K562 (cell line): ENCODE results near the gene LSM4. TPM values are rescaled to one million over a fixed set of nuclear protein-coding genes. Genes with fewer than 3 reads are reported as not detected.

Experiments
- ATF1 ChIP-seq, 2 experiments: fragments of 450-650 bp in 1 of 2; IDR thresholded peaks; 2 replicates each; pipeline ENCODE4 v1.6.1; 2016; ENCODE audit warnings: missing compliant biosample characterization in 1 of 2, missing genetic modification characterization in 1 of 2
- CHD2 ChIP-seq: IDR thresholded peaks from 2 replicates; pipeline ENCODE4 v1.6.1; 2011; ENCODE audit warnings: low read depth, low read length
- CREB5 ChIP-seq: fragments of 250-450 bp; sonication (Bioruptor Pico); IDR thresholded peaks from 2 replicates; pipeline ENCODE4 v1.5.0; 2020; ENCODE audit warnings: mild to moderate bottlenecking
- HDGF ChIP-seq: fragments of 450-650 bp; IDR thresholded peaks from 2 replicates; pipeline ENCODE4 v1.6.1; 2016
- ILF3 ChIP-seq: fragments of 450-650 bp; IDR thresholded peaks from 2 replicates; pipeline ENCODE4 v1.6.1; 2018; ENCODE audit warnings: antibody characterized with exemption, mild to moderate bottlenecking, moderate library complexity, borderline replicate concordance
- IRF9 ChIP-seq: fragments of 450-650 bp; IDR thresholded peaks from 2 replicates; pipeline ENCODE4 v1.6.1; 2016; ENCODE audit warnings: missing biosample characterization, missing genetic modification characterization
- MLX ChIP-seq, 2 experiments: fragments of 450-650 bp in 1 of 2; sonication (generic) in 1 of 2; formaldehyde crosslinking; conservative IDR thresholded peaks; 2 replicates each; pipeline versions ENCODE4 v1.4.0 to v1.8.1; 2020 to 2022; ENCODE audit warnings: mild to moderate bottlenecking in 1 of 2, missing genetic modification reagents in 1 of 2
- MYC ChIP-seq, 2 experiments: fragments of 250-450 bp in 1 of 2; sonication (Bioruptor Pico) in 1 of 2; IDR thresholded peaks; 2 replicates each; pipeline versions ENCODE4 v1.5.1 to v1.6.1; 2012 to 2021; ENCODE audit warnings: low read depth in 2 of 2, borderline replicate concordance in 1 of 2, improper control_type of control experiment in 1 of 2, low read length in 1 of 2, mild to moderate bottlenecking in 1 of 2, moderate library complexity in 1 of 2
- MYNN ChIP-seq, 2 experiments: sonication (generic); formaldehyde crosslinking in 1 of 2; IDR thresholded peaks; 2 replicates each; pipeline versions ENCODE4 v1.5.0 to v1.6.1; 2016 to 2020; ENCODE audit warnings: antibody characterized with exemption in 1 of 2, missing genetic modification reagents in 1 of 2
- NCOA4 ChIP-seq: fragments of 450-650 bp; IDR thresholded peaks from 2 replicates; pipeline ENCODE4 v1.6.1; 2018; ENCODE audit warnings: mild to moderate bottlenecking; ENCODE audit not compliant: partially characterized antibody
- NEUROD1 ChIP-seq: fragments of 150-350 bp; IDR thresholded peaks from 2 replicates; pipeline ENCODE4 v1.6.1; 2014; ENCODE audit warnings: borderline replicate concordance, low read length, low read depth; ENCODE audit not compliant: partially characterized antibody
- PHB ChIP-seq: fragments of 250-450 bp; sonication (Bioruptor Pico); IDR thresholded peaks from 2 replicates; pipeline ENCODE4 v1.5.0; 2021
- PRMT5 ChIP-seq: sonication (generic); formaldehyde crosslinking; IDR thresholded peaks from 2 replicates; pipeline ENCODE4 v1.5.0; 2020; ENCODE audit warnings: missing genetic modification reagents
- SMC3 ChIP-seq: conservative IDR thresholded peaks from 2 replicates; pipeline ENCODE4 v1.6.1; 2011; ENCODE audit warnings: low read depth, low read length, improper control_type of control experiment; ENCODE audit not compliant: insufficient read depth
- SNIP1 ChIP-seq: fragments of 450-650 bp; IDR thresholded peaks from 2 replicates; pipeline ENCODE4 v1.7.1; 2017; ENCODE audit warnings: low read depth, mild to moderate bottlenecking
- TBP ChIP-seq: optimal IDR thresholded peaks from 2 replicates; pipeline ENCODE3; 2011; ENCODE audit warnings: low read depth, low read length, improper control_type of control experiment
- ZBTB2 ChIP-seq: fragments of 450-650 bp; IDR thresholded peaks from 2 replicates; pipeline ENCODE4 v1.6.1; 2016; ENCODE audit warnings: antibody characterized with exemption
- ZNF282 ChIP-seq: sonication (generic); formaldehyde crosslinking; IDR thresholded peaks from 2 replicates; pipeline ENCODE4 v1.8.1; 2023; ENCODE audit warnings: missing genetic modification reagents
- ZNF583 ChIP-seq: fragments of 250-450 bp; sonication (Bioruptor Pico); IDR thresholded peaks from 2 replicates; pipeline ENCODE4 v1.4.0; 2020
- ZSCAN32 ChIP-seq: fragments of 450-650 bp; formaldehyde crosslinking; IDR thresholded peaks from 2 replicates; pipeline ENCODE4 v1.4.0; 2020; ENCODE audit warnings: mild to moderate bottlenecking, moderate library complexity
- polyA plus RNA-seq, 8 experiments: library from polyadenylated mRNA; depleted of rRNA in 4 of 8; stranded (reverse) in 5 of 8; unstranded in 3 of 8; fragments of >200 nt; fragmentation: Nextera tagmentation in 2 of 8; fragmentation: Illumina TruSeq in 1 of 8; extraction: Ambion mirVana in 2 of 8; extraction: Trizol in 1 of 8; gene quantifications; 2 replicates each; pipeline versions ENCODE4 v1.2.1 to v1.2.3, GENCODE V29; 2011 to 2014; ENCODE audit warnings: inconsistent platforms in 1 of 8, missing spikeins in 1 of 8
- total RNA-seq, 7 experiments: library from RNA; depleted of rRNA in 6 of 7; stranded (reverse); fragments of >200 nt in 6 of 7; fragmentation: Illumina TruSeq in 2 of 7; extraction: Trizol in 2 of 7; gene quantifications; 2 replicates each; pipeline versions ENCODE4 v1.2.1 to v1.2.3, GENCODE V29; 2011 to 2021; ENCODE audit warnings: low replicate concordance in 1 of 7

Gene LSM4
- total and polyA plus RNA-seq, 9 of the 15 experiments (the other 6 are each of a cell fraction or from before 2014, with no cell fraction given) = 11.9 to 763 (median 202) TPM

- peak; percentile 61; the same call in 1 of the 2 replicates for TF ChIP-seq ILF3
- peak; percentile 96 for TF ChIP-seq NEUROD1
- TF ChIP-seq ATF1 (CRISPR knock-in tag; IDR thresholded peaks at IDR 0.05) = peak; percentile 32; the same call in 1 of the 2 replicates
- TF ChIP-seq ATF1 (tag; IDR thresholded peaks at IDR 0.05) = peak; percentile 93
- TF ChIP-seq PRMT5 (CRISPR knock-in tag) = peak; percentile 6; the same call in 1 of the 2 replicates
- TF ChIP-seq ZNF282 = 0 out of 2 replicates have a peak, but pooled peaks have one; percentile 73
- TF ChIP-seq ZNF583 (CRISPR knock-in tag) = 0 out of 2 replicates have a peak, but pooled peaks have one; percentile 56
- no peak for TF ChIP-seq MYNN (IDR thresholded peaks at IDR 0.05)
- no peak for TF ChIP-seq MYNN (CRISPR knock-in tag; IDR thresholded peaks at IDR 0.05)
- peak; percentile 44; the same call in 1 of the 2 replicates for TF ChIP-seq MYC (IDR thresholded peaks at IDR 0.05; ENCODE audit: low read depth, low read length)
- no peak for TF ChIP-seq MYC (CRISPR knock-in tag; IDR thresholded peaks at IDR 0.05; ENCODE audit: borderline replicate concordance, low read depth)
- peak; percentile 99 for TF ChIP-seq TBP
- no peak for TF ChIP-seq ZSCAN32 (CRISPR knock-in tag)
- peak; percentile 3; the same call in 1 of the 2 replicates for TF ChIP-seq SMC3
- no peak for TF ChIP-seq IRF9 (tag)
- no peak for TF ChIP-seq PHB
- TF ChIP-seq HDGF = no peak
- 0 out of 2 replicates have a peak, but pooled peaks have one; percentile 38 for TF ChIP-seq CHD2
- no peak for TF ChIP-seq SNIP1
- no peak for TF ChIP-seq CREB5
- TF ChIP-seq NCOA4 = no peak
- no peak for TF ChIP-seq ZBTB2
- 0 out of 4 replicates have a peak, but pooled peaks have one; percentile 11 to 57 for TF ChIP-seq MLX (CRISPR knock-in tag; conservative IDR thresholded peaks at IDR 0.05)
Measured at GRCh38 chr19:18281082-18282020, 41.5 kb downstream of the LSM4 start, which contains the start of gene JUND (continued).
